Measurements from ENCODE around the gene ZNF451.
A peak's percentile ranks its signal among the peaks of the same experiment; 100 is the strongest.

ZNF451 gene

GRCh38 chr6:57072108-57072507 is 17.9 kb upstream of the ZNF451 start:
- Histone ChIP-seq H3K27me3 (ENCODE audit: insufficient read depth, low read length, poor library complexity, severe bottlenecking) (no peaks in the 10 kb centered on the region), H3F3A (ENCODE audit: low read depth) (no peaks in the 10 kb centered on the region), H2AFZ (ENCODE audit: low read length) (no peak overlapping the region), H3K9me3 (ENCODE audit: insufficient read depth, low read depth, low read length) (no peaks in the 10 kb centered on the region), H3K79me2 (ENCODE audit: insufficient read depth, low read length) (no peaks in the 10 kb centered on the region), H3K9me2 (replicated peaks; ENCODE audit: low read depth, low read length) (no peaks in the 10 kb centered on the region), H3K36me3 (ENCODE audit: insufficient read depth, low read length) (no peaks in the 10 kb centered on the region), H3K9ac (ENCODE audit: low read depth, low read length, poor library complexity, severe bottlenecking) (no peak overlapping the region), H3K4me2 (ENCODE audit: low read depth, low read length, poor library complexity, severe bottlenecking) (no peak overlapping the region), H3K4me3 (ENCODE audit: low read length, poor library complexity, severe bottlenecking) (no peak overlapping the region), H3K4me1 (ENCODE audit: insufficient read depth, low read length, poor library complexity, severe bottlenecking) (no peaks in the 10 kb centered on the region), H4K20me1 (ENCODE audit: insufficient read depth, low read length, poor library complexity, severe bottlenecking) (no peaks in the 10 kb centered on the region)
- TF ChIP-seq CTCF (conservative IDR thresholded peaks at IDR 0.05; ENCODE audit: low read length) (no peak), EZH2phosphoT487 (IDR thresholded peaks at IDR 0.05; ENCODE audit: borderline replicate concordance) (no peak)

GRCh38 chr6:57074383-57074782 is 15.6 kb upstream of the ZNF451 start:
- no peak overlapping the region for H3K9ac ChIP-seq (ENCODE audit: low read depth, low read length, poor library complexity, severe bottlenecking)
- H3K9me3 ChIP-seq (ENCODE audit: insufficient read depth, low read depth, low read length) = no peaks in the 10 kb centered on the region
- no peaks in the 10 kb centered on the region for H3F3A ChIP-seq (ENCODE audit: low read depth)
- no peaks in the 10 kb centered on the region for H3K27me3 ChIP-seq (ENCODE audit: insufficient read depth, low read length, poor library complexity, severe bottlenecking)
- H3K4me2 ChIP-seq (ENCODE audit: low read depth, low read length, poor library complexity, severe bottlenecking) = no peak overlapping the region
- no peaks in the 10 kb centered on the region for H4K20me1 ChIP-seq (ENCODE audit: insufficient read depth, low read length, poor library complexity, severe bottlenecking)
- TF ChIP-seq CTCF (conservative IDR thresholded peaks at IDR 0.05; ENCODE audit: low read length) (no peak), EZH2phosphoT487 (IDR thresholded peaks at IDR 0.05; ENCODE audit: borderline replicate concordance) (no peak)
- no peaks in the 10 kb centered on the region for H3K9me2 ChIP-seq (replicated peaks; ENCODE audit: low read depth, low read length)
- H2AFZ ChIP-seq (ENCODE audit: low read length) = no peak overlapping the region
- no peaks in the 10 kb centered on the region for H3K79me2 ChIP-seq (ENCODE audit: insufficient read depth, low read length)
- no peaks in the 10 kb centered on the region for H3K4me1 ChIP-seq (ENCODE audit: insufficient read depth, low read length, poor library complexity, severe bottlenecking)
- no peaks in the 10 kb centered on the region for H3K36me3 ChIP-seq (ENCODE audit: insufficient read depth, low read length)
- H3K4me3 ChIP-seq (ENCODE audit: low read length, poor library complexity, severe bottlenecking) = no peak overlapping the region

GRCh38 chr6:57075092-57075491 is 14.9 kb upstream of the ZNF451 start:
- H3F3A ChIP-seq (ENCODE audit: low read depth) = no peaks in the 10 kb centered on the region
- H4K20me1 ChIP-seq (ENCODE audit: insufficient read depth, low read length, poor library complexity, severe bottlenecking) = no peaks in the 10 kb centered on the region
- H3K79me2 ChIP-seq (ENCODE audit: insufficient read depth, low read length) = no peaks in the 10 kb centered on the region
- no peaks in the 10 kb centered on the region for H3K4me1 ChIP-seq (ENCODE audit: insufficient read depth, low read length, poor library complexity, severe bottlenecking)
- TF ChIP-seq EZH2phosphoT487 (IDR thresholded peaks at IDR 0.05; ENCODE audit: borderline replicate concordance) = no peak
- TF ChIP-seq CTCF (conservative IDR thresholded peaks at IDR 0.05; ENCODE audit: low read length) = peak; percentile 27
- H3K27me3 ChIP-seq (ENCODE audit: insufficient read depth, low read length, poor library complexity, severe bottlenecking) = no peaks in the 10 kb centered on the region
- no peak overlapping the region for H3K4me3 ChIP-seq (ENCODE audit: low read length, poor library complexity, severe bottlenecking)
- H3K36me3 ChIP-seq (ENCODE audit: insufficient read depth, low read length) = no peaks in the 10 kb centered on the region
- H2AFZ ChIP-seq (ENCODE audit: low read length) = no peak overlapping the region
- H3K9me2 ChIP-seq (replicated peaks; ENCODE audit: low read depth, low read length) = no peaks in the 10 kb centered on the region
- H3K9ac ChIP-seq (ENCODE audit: low read depth, low read length, poor library complexity, severe bottlenecking) = no peak overlapping the region
- no peak overlapping the region for H3K4me2 ChIP-seq (ENCODE audit: low read depth, low read length, poor library complexity, severe bottlenecking)
- no peaks in the 10 kb centered on the region for H3K9me3 ChIP-seq (ENCODE audit: insufficient read depth, low read depth, low read length)
